ENCODE results near the gene TTC9B.

TTC9B gene

DNA sequence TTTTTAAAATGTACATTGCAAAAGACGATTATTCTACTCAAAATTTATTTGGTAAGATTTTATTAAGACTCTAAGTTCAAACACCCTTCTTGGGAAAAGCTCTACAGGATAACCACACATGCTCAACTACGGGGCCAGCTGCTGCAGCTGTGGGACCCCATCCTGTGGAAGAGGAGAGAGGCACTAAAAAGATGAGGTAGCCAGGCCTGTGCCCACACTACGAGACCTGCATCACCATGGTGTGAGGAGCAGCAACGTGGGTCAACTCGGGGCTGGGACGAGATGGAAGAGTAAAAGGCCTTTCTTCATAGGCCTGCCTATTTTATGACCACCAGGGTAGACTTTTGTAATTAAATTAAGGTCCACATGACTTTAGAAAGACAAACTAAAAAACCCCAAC, 12.9 kb upstream of the TTC9B start:
- CTCF ChIA-PET: interaction anchor here (1.1 to 2.0 kb wide), 3 partner anchors 22 to 91 kb away, joined by 3 to 5 read pairs (median 3); no protein-coding TSS in a partner anchor
- DNase-seq (ENCODE audit: extremely low spot score): no peak
- TF ChIP-seq, protein P1, sequence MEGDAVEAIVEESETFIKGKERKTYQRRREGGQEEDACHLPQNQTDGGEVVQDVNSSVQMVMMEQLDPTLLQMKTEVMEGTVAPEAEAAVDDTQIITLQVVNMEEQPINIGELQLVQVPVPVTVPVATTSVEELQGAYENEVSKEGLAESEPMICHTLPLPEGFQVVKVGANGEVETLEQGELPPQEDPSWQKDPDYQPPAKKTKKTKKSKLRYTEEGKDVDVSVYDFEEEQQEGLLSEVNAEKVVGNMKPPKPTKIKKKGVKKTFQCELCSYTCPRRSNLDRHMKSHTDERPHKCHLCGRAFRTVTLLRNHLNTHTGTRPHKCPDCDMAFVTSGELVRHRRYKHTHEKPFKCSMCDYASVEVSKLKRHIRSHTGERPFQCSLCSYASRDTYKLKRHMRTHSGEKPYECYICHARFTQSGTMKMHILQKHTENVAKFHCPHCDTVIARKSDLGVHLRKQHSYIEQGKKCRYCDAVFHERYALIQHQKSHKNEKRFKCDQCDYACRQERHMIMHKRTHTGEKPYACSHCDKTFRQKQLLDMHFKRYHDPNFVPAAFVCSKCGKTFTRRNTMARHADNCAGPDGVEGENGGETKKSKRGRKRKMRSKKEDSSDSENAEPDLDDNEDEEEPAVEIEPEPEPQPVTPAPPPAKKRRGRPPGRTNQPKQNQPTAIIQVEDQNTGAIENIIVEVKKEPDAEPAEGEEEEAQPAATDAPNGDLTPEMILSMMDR (IDR thresholded peaks at IDR 0.05; ENCODE audit: control extremely low read depth, extremely low read depth, low read depth, missing control alignments): no peak
- POLR2A ChIA-PET: no interaction called here

- TF ChIP-seq, protein P1 (IDR thresholded peaks at IDR 0.05; ENCODE audit: control extremely low read depth, extremely low read depth, low read depth, missing control alignments): no peak
- no peak for DNase-seq (ENCODE audit: extremely low spot score)
- ChIA-PET POLR2A (no interaction called here), CTCF (interaction anchor here (1.1 to 1.3 kb wide), 2 partner anchors 17 to 52 kb away, joined by 3 read pairs; no protein-coding TSS in a partner anchor)
Observed at GRCh38 chr19:40229926-40230417, 11.8 kb upstream of the TTC9B start.

GRCh38 chr19:40229484-40229883, 11.3 kb upstream of the TTC9B start:
- ChIA-PET POLR2A (no interaction called here), CTCF (interaction anchor here (1.3 kb wide), 1 partner anchor 17 kb away, joined by 3 read pairs; no protein-coding TSS in a partner anchor)
- TF ChIP-seq, protein P1 (IDR thresholded peaks at IDR 0.05; ENCODE audit: control extremely low read depth, extremely low read depth, low read depth, missing control alignments): no peak
- no peak for DNase-seq (ENCODE audit: extremely low spot score)

DNA sequence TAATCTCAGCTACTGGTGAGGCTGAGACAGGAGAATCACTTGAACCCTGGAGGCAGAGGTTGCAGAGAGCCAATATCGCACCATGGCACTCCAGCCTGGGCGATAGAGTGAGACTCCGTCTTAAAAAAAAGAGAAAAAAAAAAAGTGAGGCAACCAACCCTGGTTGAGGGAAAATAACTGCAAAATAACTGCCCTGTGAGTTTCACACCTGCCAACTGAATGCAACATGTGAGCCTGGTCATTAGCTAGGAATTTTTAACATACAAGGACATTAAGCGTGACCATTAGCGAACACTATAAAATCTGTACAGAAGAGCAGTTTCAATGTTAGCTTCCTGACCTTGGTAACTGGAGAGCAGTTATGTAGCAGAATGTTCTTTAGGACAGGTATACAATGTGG, 10.7 kb upstream of the TTC9B start:
- TF ChIP-seq, protein P1 (IDR thresholded peaks at IDR 0.05; ENCODE audit: control extremely low read depth, extremely low read depth, low read depth, missing control alignments): no peak
- ChIA-PET CTCF (no interaction called here), POLR2A (no interaction called here)
- no peak for DNase-seq (ENCODE audit: extremely low spot score)

DNA sequence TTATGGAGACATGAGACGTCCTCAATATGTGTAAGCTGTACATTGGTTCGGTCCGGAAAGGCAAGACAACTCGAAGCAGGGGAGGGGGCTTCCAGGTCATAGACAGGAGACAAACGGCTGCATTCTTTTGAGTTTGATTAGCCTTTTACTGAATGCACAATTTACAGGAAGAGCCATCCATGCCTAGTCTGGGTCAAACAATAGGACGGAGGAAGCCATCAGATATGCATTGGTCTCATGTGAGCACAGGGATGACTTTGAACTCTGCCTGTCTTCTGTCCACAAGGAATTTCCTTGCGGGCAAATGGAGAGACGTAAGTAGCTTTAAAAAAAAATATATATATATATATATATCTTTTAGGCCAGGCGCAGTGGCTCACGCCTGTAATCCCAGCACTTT, 10.2 kb upstream of the TTC9B start:
- ChIA-PET CTCF (interaction anchor here (1.5 kb wide), 1 partner anchor 89 kb away, joined by 5 read pairs; no protein-coding TSS in a partner anchor), POLR2A (no interaction called here)
- TF ChIP-seq, protein P1 (IDR thresholded peaks at IDR 0.05; ENCODE audit: control extremely low read depth, extremely low read depth, low read depth, missing control alignments): no peak
- DNase-seq (ENCODE audit: extremely low spot score): no peak

DNA sequence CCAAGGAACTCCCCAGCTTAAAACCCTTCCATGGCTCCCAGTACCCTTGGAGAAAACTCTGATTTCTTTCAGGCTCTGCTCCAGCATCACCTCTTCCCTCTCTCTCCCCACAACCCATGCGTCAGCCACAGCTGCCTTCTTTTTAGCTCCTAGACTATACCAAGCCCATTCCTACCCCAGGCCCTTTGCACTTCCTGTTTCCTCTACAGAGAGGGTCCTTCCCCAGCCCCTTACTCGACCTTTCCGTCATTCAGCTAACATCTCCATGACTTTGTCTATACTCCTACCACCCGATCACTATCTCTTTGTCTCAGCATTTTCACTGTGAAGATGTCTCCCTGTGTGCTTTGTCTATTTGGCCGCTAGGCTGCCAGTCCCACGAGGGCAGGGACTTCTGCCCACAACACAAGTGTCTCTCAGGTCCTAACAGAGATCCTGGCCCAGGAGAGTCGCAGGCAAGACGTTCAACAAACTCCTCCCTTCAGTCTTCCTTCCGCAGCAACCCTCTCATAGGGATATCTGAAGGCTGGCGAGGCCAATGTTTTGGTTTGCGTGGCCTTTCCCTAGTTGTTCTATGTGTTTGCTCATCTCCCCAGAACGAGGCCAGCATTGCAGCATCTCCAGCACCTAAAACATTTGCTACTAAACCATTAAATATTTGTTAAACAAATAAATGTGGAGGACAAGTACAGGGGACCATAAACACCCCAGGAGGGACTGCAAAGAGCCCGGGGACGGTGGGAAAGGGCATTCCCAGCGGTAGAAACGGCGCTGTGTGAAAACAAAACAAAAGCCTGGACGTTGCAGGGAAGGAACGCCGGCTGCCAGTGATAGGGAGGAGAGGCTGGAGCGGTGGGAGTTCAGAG, 7.5 kb upstream of the TTC9B start:
- CTCF ChIA-PET: interaction anchor here (0.8 to 1.2 kb wide), 3 partner anchors 11 to 86 kb away, joined by 3 read pairs; no protein-coding TSS in a partner anchor

More for the DNA sequence above, 7.5 kb upstream of the TTC9B start:
- no peak for DNase-seq (ENCODE audit: extremely low spot score)
- POLR2A ChIA-PET: no interaction called here
- TF ChIP-seq, protein P1 (IDR thresholded peaks at IDR 0.05; ENCODE audit: control extremely low read depth, extremely low read depth, low read depth, missing control alignments): no peak
